ENCODE data around the gene AKT2.

- no peak for TF ChIP-seq ZFX (IDR thresholded peaks at IDR 0.05)
- no peak for TF ChIP-seq CTCF (conservative IDR thresholded peaks at IDR 0.05)
Observed at GRCh38 chr19:40264314-40265054, 20.7 kb downstream of the AKT2 start.

Data from C4-2B (cell line).